GM23338 (cell line): Measurements from ENCODE around the gene PRSS36. TPM values are rescaled to one million over a fixed set of nuclear protein-coding genes. Genes with fewer than 3 reads are reported as not detected.

ENCODE experiments used
- ATAC-seq: fragments of 200-7000 bp; cut with Tn5 transposase; 3 replicates; pipeline ENCODE4 v1.9.1; 2020
- DNase-seq: peaks from one replicate; pipeline ENCODE4 v3.0.0-alpha.2; 2015; ENCODE audit warnings: low spot score
- H2AFZ ChIP-seq: fragments of 200-600 bp; sonication (generic); 2 replicates; pipeline ENCODE4 v1.8.0; 2016; ENCODE audit warnings: antibody characterized with exemption, mild to moderate bottlenecking, moderate library complexity
- H3F3A ChIP-seq: fragments of 200-600 bp; sonication (generic); replicated peaks from 2 replicates; pipeline ENCODE4 v1.8.0; 2017; ENCODE audit warnings: antibody characterized with exemption, mixed run types, low read depth
- H3K27ac ChIP-seq: fragments of 200-600 bp; sonication (generic); 2 replicates; pipeline ENCODE4 v1.6.1; 2016; ENCODE audit warnings: low read depth
- H3K27me3 ChIP-seq: fragments of 200-600 bp; sonication (generic); 2 replicates; pipeline ENCODE4 v1.8.0; 2016; ENCODE audit warnings: mild to moderate bottlenecking, mixed run types, moderate library complexity; ENCODE audit not compliant: insufficient read depth
- H3K36me3 ChIP-seq: fragments of 200-600 bp; sonication (generic); 2 replicates; pipeline ENCODE4 v1.8.0; 2016; ENCODE audit warnings: mild to moderate bottlenecking; ENCODE audit not compliant: insufficient read depth
- H3K4me1 ChIP-seq: fragments of 200-600 bp; sonication (generic); 2 replicates; pipeline ENCODE4 v1.8.0; 2016; ENCODE audit warnings: mild to moderate bottlenecking, moderate library complexity; ENCODE audit not compliant: insufficient read depth
- H3K4me2 ChIP-seq: fragments of 200-600 bp; sonication (generic); 2 replicates; pipeline ENCODE4 v1.7.1; 2017; ENCODE audit warnings: mixed run types
- H3K4me3 ChIP-seq: fragments of 200-600 bp; sonication (generic); 2 replicates; pipeline ENCODE4 v1.6.1; 2016; ENCODE audit warnings: mixed run types
- H3K79me2 ChIP-seq: fragments of 200-600 bp; sonication (generic); replicated peaks from 2 replicates; pipeline ENCODE4 v1.8.0; 2017; ENCODE audit warnings: mild to moderate bottlenecking; ENCODE audit not compliant: insufficient read depth
- H3K9me2 ChIP-seq: fragments of 200-600 bp; sonication (generic); 2 replicates; pipeline ENCODE4 v1.8.0; 2017; ENCODE audit not compliant: insufficient read depth
- H4K20me1 ChIP-seq: fragments of 200-600 bp; sonication (generic); replicated peaks from 2 replicates; pipeline ENCODE4 v1.8.0; 2017; ENCODE audit warnings: mild to moderate bottlenecking; ENCODE audit not compliant: insufficient read depth
- H3K27ac Mint-ChIP-seq: 2 replicates; pipeline ENCODE4 v1.8.0; 2020; ENCODE audit warnings: inconsistent platforms, mild to moderate bottlenecking, moderate library complexity, mixed read lengths
- H3K27me3 Mint-ChIP-seq: 3 replicates; pipeline ENCODE4 v1.8.0; 2022; ENCODE audit warnings: low read depth, mild to moderate bottlenecking, moderate library complexity, mixed read lengths, inconsistent platforms; ENCODE audit not compliant: insufficient read depth, poor library complexity
- H3K36me3 Mint-ChIP-seq: 3 replicates; pipeline ENCODE4 v1.8.0; 2021; ENCODE audit warnings: low read depth, mild to moderate bottlenecking, inconsistent platforms, moderate library complexity, mixed read lengths
- H3K4me1 Mint-ChIP-seq: 3 replicates; pipeline ENCODE4 v1.8.0; 2020; ENCODE audit warnings: mild to moderate bottlenecking, inconsistent platforms, mixed read lengths
- H3K4me3 Mint-ChIP-seq: 3 replicates; pipeline ENCODE4 v1.8.0; 2021; ENCODE audit warnings: moderate library complexity, mild to moderate bottlenecking, inconsistent platforms, mixed read lengths
- H3K9me3 Mint-ChIP-seq: 3 replicates; pipeline ENCODE4 v1.8.0; 2020; ENCODE audit warnings: moderate library complexity, mild to moderate bottlenecking, inconsistent platforms, mixed read lengths
- EZH2phosphoT487 ChIP-seq: fragments of 200-600 bp; sonication (generic); IDR thresholded peaks from one replicate; pipeline ENCODE4 v1.8.1; 2018; ENCODE audit warnings: antibody characterized with exemption; ENCODE audit not compliant: unreplicated experiment
- ZNF114 ChIP-seq: fragments of 250-450 bp; sonication (Bioruptor Pico); IDR thresholded peaks from 2 replicates; pipeline ENCODE4 v1.5.0; 2020; ENCODE audit warnings: mild to moderate bottlenecking, moderate library complexity
- polyA plus RNA-seq: library from polyadenylated mRNA; unstranded; fragments of >200 nt; fragmentation: Nextera tagmentation; extraction: Ambion mirVana; gene quantifications from 2 replicates; pipeline ENCODE4 v1.2.1, GENCODE V29; 2016
- small RNA-seq: library from RNA; depleted of rRNA; stranded (forward); fragments of <200 nt; gene quantifications from one replicate; pipeline ENCODE3, GENCODE V24; 2014; ENCODE audit warnings: low replicate concordance
- total RNA-seq: library from RNA; depleted of rRNA; stranded (reverse); fragments of >200 nt; shearing (Covaris generic); gene quantifications from 2 replicates; pipeline ENCODE4 v1.2.3, GENCODE V29; 2014; rRNA removed

PRSS36 gene
- total and polyA plus RNA-seq, 2 experiments from 2014 or later: 0.91 to 1.4 TPM

DNA sequence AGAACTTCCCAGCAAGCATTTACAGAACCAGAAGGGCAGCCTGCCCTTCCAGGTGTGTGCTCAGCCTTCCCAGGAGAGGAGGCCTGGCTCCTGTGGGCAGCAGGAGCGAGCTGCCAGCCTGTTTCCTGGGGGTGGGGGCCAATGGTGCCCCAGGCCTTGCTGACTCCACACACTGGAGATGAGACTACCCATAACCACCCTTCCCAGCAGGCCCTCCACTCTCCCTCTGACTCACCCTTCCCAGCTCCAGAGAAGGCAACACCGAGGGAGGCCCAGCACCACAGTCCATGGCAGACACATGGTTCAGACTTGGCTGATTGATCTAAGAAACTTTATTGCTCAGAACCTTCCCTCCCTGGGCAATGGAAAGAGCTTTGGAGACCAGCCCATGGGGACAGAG is 59.3 kb downstream of the PRSS36 start:
- peaks cover 6% of the 10 kb centered on the region for H3K4me1 Mint-ChIP-seq
- no peak for DNase-seq
- no peak overlapping the region for H3K4me3 Mint-ChIP-seq

DNA sequence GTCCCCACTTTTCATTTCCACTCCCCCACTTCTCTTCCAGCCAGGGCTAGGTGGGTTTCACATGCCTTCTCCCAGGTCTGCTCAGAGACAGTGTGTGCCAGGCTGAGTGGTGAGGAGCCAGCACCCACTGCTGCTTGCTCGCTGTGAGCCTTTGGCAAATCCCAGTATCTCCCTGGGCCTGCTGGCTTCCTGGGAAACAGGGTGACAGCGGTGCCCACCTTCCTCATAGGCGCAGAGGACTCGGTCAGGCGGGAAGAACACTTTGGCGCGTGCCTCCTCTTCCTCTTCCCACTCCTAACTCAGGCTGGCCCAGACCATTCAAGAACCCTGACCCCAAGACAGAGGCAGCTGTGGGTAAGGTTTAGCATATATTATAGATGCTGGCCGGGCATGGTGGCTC is 60.7 kb downstream of the PRSS36 start:
- Histone ChIP-seq H3K79me2 (peaks cover 16% of the 10 kb centered on the region), H4K20me1 (no peaks in the 10 kb centered on the region), H3K4me1 (peaks cover 7% of the 10 kb centered on the region; the same call in 1 of the 2 replicates), H3K9me2 (no peaks in the 10 kb centered on the region), H3K27ac (no peak overlapping the region), H3K36me3 (no peaks in the 10 kb centered on the region), H2AFZ (no peak overlapping the region), H3K27me3 (no peaks in the 10 kb centered on the region), H3K4me2 (no peak overlapping the region), H3K4me3 (no peak overlapping the region), H3F3A (peaks cover 1% of the 10 kb centered on the region; the same call in 1 of the 2 replicates)
- H3K27me3 Mint-ChIP-seq: peaks cover 16% of the 10 kb centered on the region
- TF ChIP-seq ZNF114: no peak
- H3K27ac Mint-ChIP-seq: no peak overlapping the region
- H3K9me3 Mint-ChIP-seq: no peaks in the 10 kb centered on the region
- peaks cover 24% of the 10 kb centered on the region for H3K36me3 Mint-ChIP-seq
- no peak overlapping the region; the same call in 2 of the 3 replicates for H3K4me3 Mint-ChIP-seq
- H3K4me1 Mint-ChIP-seq: peaks cover 8% of the 10 kb centered on the region; the same call in 1 of the 3 replicates
- no peak for DNase-seq
- ATAC-seq: no peak

More for the DNA sequence above, 59.3 kb downstream of the PRSS36 start:
- Histone ChIP-seq H3K27me3 (no peaks in the 10 kb centered on the region), H3K4me1 (peaks cover 7% of the 10 kb centered on the region; the same call in 1 of the 2 replicates), H3K36me3 (no peaks in the 10 kb centered on the region), H3K9me2 (no peaks in the 10 kb centered on the region), H2AFZ (no peak overlapping the region), H3F3A (peaks cover 6% of the 10 kb centered on the region; the same call in 1 of the 2 replicates), H3K4me2 (no peak overlapping the region), H3K27ac (no peak overlapping the region), H4K20me1 (no peaks in the 10 kb centered on the region), H3K4me3 (no peak overlapping the region), H3K79me2 (peaks cover 16% of the 10 kb centered on the region)
- Mint-ChIP-seq H3K27ac (no peak overlapping the region; the same call in 1 of the 2 replicates), H3K27me3 (peaks cover 20% of the 10 kb centered on the region), H3K9me3 (peaks cover 2% of the 10 kb centered on the region; the same call in 1 of the 3 replicates), H3K36me3 (peaks cover 25% of the 10 kb centered on the region)
- ATAC-seq: no peak
- TF ChIP-seq EZH2phosphoT487: no peak

Small RNAs within 50 kb of the gene (small RNA-seq; reads per million reads assigned to genes)
- gene AC009088.4 (not detected), gene NDUFA3P6 (not detected)

Other genes with a start within 250 kb of the PRSS36 start
- gene FBXL19, start 226.5 kb downstream of the PRSS36 start, total RNA-seq: 63.5 and 71.5 TPM in 2 replicates
- 12.5 and 16.4 TPM in 2 replicates for gene FBXL19, start 226.5 kb downstream of the PRSS36 start, polyA plus RNA-seq
- 14.9 and 15.9 TPM in 2 replicates for gene ORAI3, start 201.0 kb downstream of the PRSS36 start, total RNA-seq
- 6.9 and 9.8 TPM in 2 replicates for gene ORAI3, start 201.0 kb downstream of the PRSS36 start, polyA plus RNA-seq
- gene SETD1A, start 192.3 kb downstream of the PRSS36 start, total RNA-seq: 14.5 and 21.9 TPM in 2 replicates
- gene SETD1A, start 192.3 kb downstream of the PRSS36 start, polyA plus RNA-seq: 10.8 and 10.9 TPM in 2 replicates
- gene HSD3B7, start 164.9 kb downstream of the PRSS36 start, total RNA-seq: 6.4 and 12.2 TPM in 2 replicates
- 4.3 TPM in 2 replicates for gene HSD3B7, start 164.9 kb downstream of the PRSS36 start, polyA plus RNA-seq
- 7.2 and 9.5 TPM in 2 replicates for gene STX1B, start 139.4 kb downstream of the PRSS36 start, total RNA-seq
- 1.7 and 2.5 TPM in 2 replicates for gene STX1B, start 139.4 kb downstream of the PRSS36 start, polyA plus RNA-seq
- 13.0 TPM in 2 replicates for gene STX4, start 116.5 kb downstream of the PRSS36 start, total RNA-seq
- gene STX4, start 116.5 kb downstream of the PRSS36 start, polyA plus RNA-seq: 39.3 and 40.8 TPM in 2 replicates
- 13.1 and 20.6 TPM in 2 replicates for gene ZNF668, start 75.8 kb downstream of the PRSS36 start, total RNA-seq
- 6.2 and 6.5 TPM in 2 replicates for gene ZNF668, start 75.8 kb downstream of the PRSS36 start, polyA plus RNA-seq
- gene ZNF646, start 75.6 kb downstream of the PRSS36 start, total RNA-seq: 19.3 and 29.3 TPM in 2 replicates
- gene ZNF646, start 75.6 kb downstream of the PRSS36 start, polyA plus RNA-seq: 5.3 and 6.3 TPM in 2 replicates
- gene PRSS53, start 61.1 kb downstream of the PRSS36 start, total RNA-seq: 1.6 and 2.7 TPM in 2 replicates
- 0.16 and 0.36 TPM in 2 replicates for gene PRSS53, start 61.1 kb downstream of the PRSS36 start, polyA plus RNA-seq
- gene VKORC1, start 55.3 kb downstream of the PRSS36 start, total RNA-seq: 100 and 106 TPM in 2 replicates
- gene VKORC1, start 55.3 kb downstream of the PRSS36 start, polyA plus RNA-seq: 89.6 and 96.5 TPM in 2 replicates
- 58.9 and 71.2 TPM in 2 replicates for gene BCKDK, start 41.7 kb downstream of the PRSS36 start, total RNA-seq
- 35.9 and 36.1 TPM in 2 replicates for gene BCKDK, start 41.7 kb downstream of the PRSS36 start, polyA plus RNA-seq
- 84.8 and 85.4 TPM in 2 replicates for gene KAT8, start 32.4 kb downstream of the PRSS36 start, total RNA-seq
- gene KAT8, start 32.4 kb downstream of the PRSS36 start, polyA plus RNA-seq: 47.6 and 50.9 TPM in 2 replicates
- 75.9 and 77.0 TPM in 2 replicates for gene PRSS8, start 14.3 kb downstream of the PRSS36 start, total RNA-seq
- gene PRSS8, start 14.3 kb downstream of the PRSS36 start, polyA plus RNA-seq: 59.2 and 65.3 TPM in 2 replicates
- 213 and 247 TPM in 2 replicates for gene FUS, start 30.1 kb upstream of the PRSS36 start, total RNA-seq
- gene FUS, start 30.1 kb upstream of the PRSS36 start, polyA plus RNA-seq: 528 and 553 TPM in 2 replicates
- 25.7 and 54.0 TPM in 2 replicates for gene PYCARD, start 52.7 kb upstream of the PRSS36 start, total RNA-seq
- gene PYCARD, start 52.7 kb upstream of the PRSS36 start, polyA plus RNA-seq: 53.1 and 56.7 TPM in 2 replicates
- gene TRIM72, start 64.1 kb upstream of the PRSS36 start, total RNA-seq: 1.1 and 1.3 TPM in 2 replicates
- 0.54 and 0.81 TPM in 2 replicates for gene TRIM72, start 64.1 kb upstream of the PRSS36 start, polyA plus RNA-seq
- gene PYDC1, start 67.1 kb upstream of the PRSS36 start, total RNA-seq: not detected in 2 replicates
- 1.8 and 3.0 TPM in 2 replicates for gene PYDC1, start 67.1 kb upstream of the PRSS36 start, polyA plus RNA-seq
- 0.14 TPM in 1 of 2 replicates, not detected in the other for gene ITGAM, start 109.9 kb upstream of the PRSS36 start, total RNA-seq
- 0.03 and 0.52 TPM in 2 replicates for gene ITGAM, start 109.9 kb upstream of the PRSS36 start, polyA plus RNA-seq
- gene ITGAX, start 205.1 kb upstream of the PRSS36 start, total RNA-seq: 0.12 TPM in 1 of 2 replicates, not detected in the other
- gene ITGAX, start 205.1 kb upstream of the PRSS36 start, polyA plus RNA-seq: not detected in 2 replicates
- not detected in 2 replicates for gene ITGAD, start 243.3 kb upstream of the PRSS36 start, total RNA-seq
- not detected in 2 replicates for gene ITGAD, start 243.3 kb upstream of the PRSS36 start, polyA plus RNA-seq